ENCODE data around the gene EDEM3.

Gene EDEM3

GRCh38 chr1:184743062-184743756 is 11.4 kb downstream of the EDEM3 start:
- no peak overlapping the region for H3K4me3 Mint-ChIP-seq
- no peaks in the 10 kb centered on the region for H3K9me3 Mint-ChIP-seq
- peaks cover 10% of the 10 kb centered on the region for H3K36me3 Mint-ChIP-seq (ENCODE audit: low read depth)
- peaks cover 25% of the 10 kb centered on the region for H3K4me1 Mint-ChIP-seq (ENCODE audit: low read depth)
- H3K27ac Mint-ChIP-seq, result no peak overlapping the region
- H3K27me3 Mint-ChIP-seq, result no peaks in the 10 kb centered on the region
- intact Hi-C loops (cut with micrococcal nuclease), result no loop called here

GRCh38 chr1:184740344-184740743 is 14.3 kb downstream of the EDEM3 start:
- Mint-ChIP-seq H3K27me3 (no peaks in the 10 kb centered on the region), H3K9me3 (no peaks in the 10 kb centered on the region), H3K36me3 (ENCODE audit: low read depth) (peaks cover 22% of the 10 kb centered on the region), H3K27ac (no peak overlapping the region), H3K4me1 (ENCODE audit: low read depth) (peaks cover 22% of the 10 kb centered on the region), H3K4me3 (no peak overlapping the region)
- intact Hi-C loops (cut with micrococcal nuclease), result no loop called here

- Mint-ChIP-seq H3K4me1 (ENCODE audit: low read depth) (peaks cover 22% of the 10 kb centered on the region), H3K27me3 (no peaks in the 10 kb centered on the region), H3K9me3 (no peaks in the 10 kb centered on the region), H3K36me3 (ENCODE audit: low read depth) (peaks cover 23% of the 10 kb centered on the region), H3K27ac (no peak overlapping the region), H3K4me3 (no peak overlapping the region)
- intact Hi-C loops (cut with micrococcal nuclease), result no loop called here
Observed at GRCh38 chr1:184739796-184740195, 14.9 kb downstream of the EDEM3 start.

GRCh38 chr1:184739070-184739469 is 15.6 kb downstream of the EDEM3 start:
- Mint-ChIP-seq H3K4me1 (ENCODE audit: low read depth) (peaks cover 20% of the 10 kb centered on the region), H3K4me3 (no peak overlapping the region), H3K9me3 (no peaks in the 10 kb centered on the region), H3K27me3 (no peaks in the 10 kb centered on the region), H3K27ac (no peak overlapping the region), H3K36me3 (ENCODE audit: low read depth) (peaks cover 24% of the 10 kb centered on the region)
- intact Hi-C loops (cut with micrococcal nuclease), result no loop called here

GRCh38 chr1:184734980-184735379 is 19.7 kb downstream of the EDEM3 start:
- H3K27me3 Mint-ChIP-seq, result no peaks in the 10 kb centered on the region
- H3K36me3 Mint-ChIP-seq (ENCODE audit: low read depth), result peaks cover 60% of the 10 kb centered on the region
- no peaks in the 10 kb centered on the region for H3K9me3 Mint-ChIP-seq
- H3K4me1 Mint-ChIP-seq (ENCODE audit: low read depth), result peaks cover 25% of the 10 kb centered on the region
- intact Hi-C loops (cut with micrococcal nuclease), result no loop called here
- H3K4me3 Mint-ChIP-seq, result no peak overlapping the region
- no peak overlapping the region for H3K27ac Mint-ChIP-seq

GRCh38 chr1:184724843-184725242 is 29.8 kb downstream of the EDEM3 start:
- Mint-ChIP-seq H3K27ac (no peak overlapping the region), H3K27me3 (no peaks in the 10 kb centered on the region), H3K36me3 (ENCODE audit: low read depth) (peaks cover 48% of the 10 kb centered on the region), H3K4me1 (ENCODE audit: low read depth) (no peaks in the 10 kb centered on the region), H3K4me3 (no peak overlapping the region), H3K9me3 (no peaks in the 10 kb centered on the region)
- intact Hi-C loops (cut with micrococcal nuclease), result no loop called here

- no peak overlapping the region for H3K4me3 Mint-ChIP-seq
- peaks cover 77% of the 10 kb centered on the region for H3K36me3 Mint-ChIP-seq (ENCODE audit: low read depth)
- H3K27me3 Mint-ChIP-seq, result no peaks in the 10 kb centered on the region
- no peak overlapping the region for H3K27ac Mint-ChIP-seq
- H3K9me3 Mint-ChIP-seq, result no peaks in the 10 kb centered on the region
- H3K4me1 Mint-ChIP-seq (ENCODE audit: low read depth), result no peaks in the 10 kb centered on the region
- intact Hi-C loops (cut with micrococcal nuclease), result loop anchor here (10.0 kb wide), 1 partner anchor 1629 kb away; no protein-coding TSS in a partner anchor
Observed at GRCh38 chr1:184716158-184716557, 38.5 kb downstream of the EDEM3 start.

- intact Hi-C loops (cut with micrococcal nuclease), result no loop called here
- H3K9me3 Mint-ChIP-seq, result no peaks in the 10 kb centered on the region
- no peak overlapping the region for H3K4me3 Mint-ChIP-seq
- peaks cover 85% of the 10 kb centered on the region for H3K36me3 Mint-ChIP-seq (ENCODE audit: low read depth)
- peaks cover 16% of the 10 kb centered on the region for H3K4me1 Mint-ChIP-seq (ENCODE audit: low read depth)
- no peaks in the 10 kb centered on the region for H3K27me3 Mint-ChIP-seq
- no peak overlapping the region for H3K27ac Mint-ChIP-seq
Observed at GRCh38 chr1:184709418-184709817, 45.2 kb downstream of the EDEM3 start.

- Mint-ChIP-seq H3K9me3 (no peaks in the 10 kb centered on the region), H3K4me3 (no peak overlapping the region), H3K4me1 (ENCODE audit: low read depth) (peaks cover 22% of the 10 kb centered on the region), H3K27me3 (no peaks in the 10 kb centered on the region), H3K36me3 (ENCODE audit: low read depth) (peaks cover 83% of the 10 kb centered on the region), H3K27ac (no peak overlapping the region)
- intact Hi-C loops (cut with micrococcal nuclease), result no loop called here
Observed at GRCh38 chr1:184708084-184708676, 46.5 kb downstream of the EDEM3 start.

GRCh38 chr1:184705271-184705670 is 49.4 kb downstream of the EDEM3 start:
- Mint-ChIP-seq H3K36me3 (ENCODE audit: low read depth) (peaks cover 80% of the 10 kb centered on the region), H3K9me3 (no peaks in the 10 kb centered on the region), H3K27me3 (no peaks in the 10 kb centered on the region), H3K27ac (no peak overlapping the region), H3K4me1 (ENCODE audit: low read depth) (peaks cover 22% of the 10 kb centered on the region), H3K4me3 (no peak overlapping the region)
- intact Hi-C loops (cut with micrococcal nuclease), result no loop called here

GRCh38 chr1:184701816-184702215 is 52.8 kb downstream of the EDEM3 start:
- Mint-ChIP-seq H3K36me3 (ENCODE audit: low read depth) (peaks cover 69% of the 10 kb centered on the region), H3K9me3 (no peaks in the 10 kb centered on the region), H3K27me3 (no peaks in the 10 kb centered on the region), H3K27ac (no peak overlapping the region), H3K4me3 (no peak overlapping the region), H3K4me1 (ENCODE audit: low read depth) (peaks cover 16% of the 10 kb centered on the region)
- intact Hi-C loops (cut with micrococcal nuclease), result no loop called here

GRCh38 chr1:184698969-184699368 is 55.7 kb downstream of the EDEM3 start:
- Mint-ChIP-seq H3K27me3 (no peaks in the 10 kb centered on the region), H3K4me1 (ENCODE audit: low read depth) (peaks cover 15% of the 10 kb centered on the region), H3K36me3 (ENCODE audit: low read depth) (peaks cover 66% of the 10 kb centered on the region), H3K4me3 (no peak overlapping the region), H3K9me3 (no peaks in the 10 kb centered on the region), H3K27ac (no peak overlapping the region)
- intact Hi-C loops (cut with micrococcal nuclease), result loop anchor here (10.0 kb wide), 1 partner anchor 624 kb away; no protein-coding TSS in a partner anchor

- Mint-ChIP-seq H3K27me3 (no peaks in the 10 kb centered on the region), H3K4me1 (ENCODE audit: low read depth) (peaks cover 10% of the 10 kb centered on the region), H3K9me3 (no peaks in the 10 kb centered on the region), H3K27ac (no peak overlapping the region), H3K4me3 (no peak overlapping the region), H3K36me3 (ENCODE audit: low read depth) (peaks cover 68% of the 10 kb centered on the region)
- intact Hi-C loops (cut with micrococcal nuclease), result loop anchor here (10.0 kb wide), 1 partner anchor 623 kb away; no protein-coding TSS in a partner anchor
Observed at GRCh38 chr1:184698016-184698415, 56.6 kb downstream of the EDEM3 start.

GRCh38 chr1:184696403-184696802 is 58.3 kb downstream of the EDEM3 start:
- no peak overlapping the region for H3K4me3 Mint-ChIP-seq
- H3K27ac Mint-ChIP-seq, result no peak overlapping the region
- peaks cover 10% of the 10 kb centered on the region for H3K4me1 Mint-ChIP-seq (ENCODE audit: low read depth)
- intact Hi-C loops (cut with micrococcal nuclease), result loop anchor here (10.0 kb wide), 1 partner anchor 622 kb away; no protein-coding TSS in a partner anchor
- H3K36me3 Mint-ChIP-seq (ENCODE audit: low read depth), result peaks cover 62% of the 10 kb centered on the region
- H3K9me3 Mint-ChIP-seq, result no peaks in the 10 kb centered on the region
- H3K27me3 Mint-ChIP-seq, result no peaks in the 10 kb centered on the region

Data from dendritic cell treated with granulocyte-macrophage colony-stimulating factor and Interleukin-4, amounts not matched to agents 40 ng/mL and 50 ng/mL, for 4 days (primary cell).